Ishikawa (cell line): ENCODE data around the gene MRPL28.
A peak's percentile ranks its signal among the peaks of the same experiment; 100 is the strongest.

Experiments
- EGR1 ChIP-seq: IDR thresholded peaks from 2 replicates; pipeline ENCODE4 v1.6.1; 2012
- EP300 ChIP-seq: IDR thresholded peaks from 2 replicates; pipeline ENCODE4 v1.6.1; 2012; ENCODE audit warnings: borderline replicate concordance
- YY1 ChIP-seq: IDR thresholded peaks from 2 replicates; pipeline ENCODE4 v1.6.1; 2012; ENCODE audit warnings: low read depth
- TF ChIP-seq, protein P1 (sequence below): IDR thresholded peaks from 2 replicates; pipeline ENCODE4 v1.6.1; 2012

DNA sequence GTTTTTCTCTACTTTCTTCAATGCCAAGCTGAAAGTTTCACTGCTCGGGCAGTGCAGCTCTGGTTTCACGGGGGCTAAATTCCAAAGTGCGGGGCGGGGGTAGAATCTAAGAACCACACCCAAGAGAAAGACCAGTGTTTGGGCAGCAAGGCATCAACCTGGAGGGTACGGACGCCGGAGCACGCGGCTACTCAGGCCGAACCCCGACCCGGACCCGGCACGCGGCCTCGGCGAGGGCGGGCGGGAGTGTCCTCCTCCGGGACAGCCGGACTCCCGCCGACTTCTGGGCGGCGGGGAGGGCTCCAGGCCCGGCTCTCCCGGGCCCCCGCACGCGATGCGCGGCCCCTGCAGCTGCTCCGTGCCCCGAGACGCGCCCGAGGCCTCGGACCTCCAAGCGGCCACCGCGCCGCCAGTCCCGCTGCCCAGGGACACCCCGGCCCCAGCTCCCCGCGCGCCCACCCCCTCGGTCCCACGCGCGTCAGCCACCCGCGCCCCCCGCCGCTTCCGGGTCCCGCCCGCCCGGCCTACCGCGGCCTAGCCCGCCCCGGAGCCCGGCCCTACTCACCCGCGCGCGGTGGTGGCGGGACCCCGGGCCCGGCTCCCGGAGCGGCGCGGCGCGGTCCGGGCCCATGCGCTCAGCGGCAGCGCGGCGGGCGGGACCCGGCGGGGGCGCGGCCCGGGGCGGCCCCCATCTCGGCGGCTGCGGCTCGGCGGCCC, 18.4 kb downstream of the MRPL28 start:
- TF ChIP-seq YY1 (no peak), EP300 (no peak), EGR1 (no peak)
- TF ChIP-seq, protein P1, sequence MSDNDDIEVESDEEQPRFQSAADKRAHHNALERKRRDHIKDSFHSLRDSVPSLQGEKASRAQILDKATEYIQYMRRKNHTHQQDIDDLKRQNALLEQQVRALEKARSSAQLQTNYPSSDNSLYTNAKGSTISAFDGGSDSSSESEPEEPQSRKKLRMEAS, result peak; percentile 79
